ENCODE data around the gene RBM6.
"Not testable (repeated sequence)": the region's sequence is repeated elsewhere in the genome, so short reads cannot be mapped to it uniquely, and the experiment has no call there.

Gene RBM6, protein sequence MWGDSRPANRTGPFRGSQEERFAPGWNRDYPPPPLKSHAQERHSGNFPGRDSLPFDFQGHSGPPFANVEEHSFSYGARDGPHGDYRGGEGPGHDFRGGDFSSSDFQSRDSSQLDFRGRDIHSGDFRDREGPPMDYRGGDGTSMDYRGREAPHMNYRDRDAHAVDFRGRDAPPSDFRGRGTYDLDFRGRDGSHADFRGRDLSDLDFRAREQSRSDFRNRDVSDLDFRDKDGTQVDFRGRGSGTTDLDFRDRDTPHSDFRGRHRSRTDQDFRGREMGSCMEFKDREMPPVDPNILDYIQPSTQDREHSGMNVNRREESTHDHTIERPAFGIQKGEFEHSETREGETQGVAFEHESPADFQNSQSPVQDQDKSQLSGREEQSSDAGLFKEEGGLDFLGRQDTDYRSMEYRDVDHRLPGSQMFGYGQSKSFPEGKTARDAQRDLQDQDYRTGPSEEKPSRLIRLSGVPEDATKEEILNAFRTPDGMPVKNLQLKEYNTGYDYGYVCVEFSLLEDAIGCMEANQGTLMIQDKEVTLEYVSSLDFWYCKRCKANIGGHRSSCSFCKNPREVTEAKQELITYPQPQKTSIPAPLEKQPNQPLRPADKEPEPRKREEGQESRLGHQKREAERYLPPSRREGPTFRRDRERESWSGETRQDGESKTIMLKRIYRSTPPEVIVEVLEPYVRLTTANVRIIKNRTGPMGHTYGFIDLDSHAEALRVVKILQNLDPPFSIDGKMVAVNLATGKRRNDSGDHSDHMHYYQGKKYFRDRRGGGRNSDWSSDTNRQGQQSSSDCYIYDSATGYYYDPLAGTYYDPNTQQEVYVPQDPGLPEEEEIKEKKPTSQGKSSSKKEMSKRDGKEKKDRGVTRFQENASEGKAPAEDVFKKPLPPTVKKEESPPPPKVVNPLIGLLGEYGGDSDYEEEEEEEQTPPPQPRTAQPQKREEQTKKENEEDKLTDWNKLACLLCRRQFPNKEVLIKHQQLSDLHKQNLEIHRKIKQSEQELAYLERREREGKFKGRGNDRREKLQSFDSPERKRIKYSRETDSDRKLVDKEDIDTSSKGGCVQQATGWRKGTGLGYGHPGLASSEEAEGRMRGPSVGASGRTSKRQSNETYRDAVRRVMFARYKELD

DNA sequence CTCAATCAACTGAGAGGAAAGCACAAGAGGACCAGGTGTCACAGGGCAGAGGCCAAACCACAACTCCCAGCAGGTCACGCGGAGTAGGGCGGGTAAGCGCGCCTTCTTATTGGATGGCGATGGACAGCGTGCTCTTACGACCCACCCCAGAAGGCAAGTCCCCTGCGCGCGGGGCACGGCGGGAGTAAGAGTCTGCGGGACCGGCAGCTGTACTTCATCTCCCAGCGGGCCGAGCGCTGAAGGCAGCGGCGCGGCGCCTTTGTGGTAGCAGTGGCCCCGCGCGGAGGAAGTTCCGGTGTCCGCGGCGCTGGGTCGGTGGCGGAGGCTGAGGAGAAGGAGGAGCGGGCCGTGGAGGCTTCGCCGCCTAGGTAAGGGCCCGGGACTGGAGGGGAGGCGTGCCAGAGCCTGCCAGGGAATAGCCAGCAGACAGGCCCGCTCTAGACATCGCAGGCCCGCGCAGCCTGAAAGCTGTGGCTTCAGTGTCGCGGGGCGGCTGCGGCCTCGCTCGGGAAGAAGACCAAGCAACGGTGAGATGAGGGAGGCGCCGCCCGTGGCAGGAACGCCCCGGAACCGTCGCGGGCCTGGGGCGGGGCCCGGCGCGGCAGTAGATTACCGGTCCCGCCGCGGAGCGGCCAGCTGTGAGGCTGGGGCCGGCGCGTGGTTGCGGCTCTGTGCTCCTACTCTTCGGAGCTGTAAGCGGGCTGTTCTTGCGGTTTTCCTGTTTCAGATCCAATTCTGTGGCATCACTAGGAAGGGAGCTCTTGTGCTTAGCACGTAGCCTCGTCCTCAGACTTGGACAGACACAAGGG lies at the start of gene RBM6:
Gene RBM6 (plus strand): TSS at position 293 of the 809 bp plus-strand sequence. CDS start 22,492 bp downstream, outside the sequence.
- peak; percentile 98 for DNase-seq

GRCh38 chr3:49895791-49896190 lies 44.2 kb upstream of the RBM6 start:
- DNase-seq = no peak

- DNase-seq = no peak
These were observed 43.6 kb upstream of the RBM6 start for GRCh38 chr3:49896345-49896744.

DNA sequence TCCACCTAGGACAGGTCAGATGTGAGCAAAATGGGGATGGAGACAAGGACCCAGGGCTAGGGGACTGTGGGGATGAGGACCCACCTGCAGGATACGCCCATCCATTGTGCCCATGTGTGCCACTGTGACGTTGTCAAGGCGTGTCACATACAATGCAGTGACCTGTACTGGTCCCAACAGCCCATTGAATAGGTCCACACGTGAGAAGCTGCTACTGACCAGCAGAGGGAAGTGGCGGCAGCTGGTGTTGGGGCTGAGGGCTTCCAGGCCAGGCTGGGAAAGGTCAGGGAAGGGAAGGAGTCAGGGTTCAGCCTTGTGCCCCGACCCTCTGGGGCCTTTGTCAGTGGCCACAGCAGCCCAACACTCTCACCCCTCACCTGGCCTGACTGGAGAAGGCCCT lies 41.0 kb upstream of the RBM6 start:
- no peak for DNase-seq

DNA sequence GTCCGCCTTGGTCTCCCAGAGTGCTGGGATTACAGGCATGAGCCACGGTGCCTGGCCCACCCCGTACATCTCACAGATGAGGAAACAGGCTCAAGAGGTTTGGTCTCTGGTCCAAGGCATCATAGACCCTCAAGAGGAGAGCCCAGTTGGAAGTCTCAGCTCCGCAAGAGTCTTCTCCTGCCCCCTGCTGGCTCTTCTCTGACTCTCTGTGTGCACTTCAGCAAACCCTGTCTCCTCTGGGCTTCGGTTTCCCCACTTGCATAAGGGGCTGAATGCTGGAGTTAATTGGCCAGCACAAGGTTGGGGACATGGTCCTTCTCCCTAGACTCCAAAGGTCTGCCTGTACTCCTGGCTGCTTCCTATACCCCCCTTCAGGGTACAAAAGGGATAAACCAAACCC lies 40.1 kb upstream of the RBM6 start:
- no peak for DNase-seq

- no peak for DNase-seq
These were observed 39.3 kb upstream of the RBM6 start for GRCh38 chr3:49900491-49901153.

DNA sequence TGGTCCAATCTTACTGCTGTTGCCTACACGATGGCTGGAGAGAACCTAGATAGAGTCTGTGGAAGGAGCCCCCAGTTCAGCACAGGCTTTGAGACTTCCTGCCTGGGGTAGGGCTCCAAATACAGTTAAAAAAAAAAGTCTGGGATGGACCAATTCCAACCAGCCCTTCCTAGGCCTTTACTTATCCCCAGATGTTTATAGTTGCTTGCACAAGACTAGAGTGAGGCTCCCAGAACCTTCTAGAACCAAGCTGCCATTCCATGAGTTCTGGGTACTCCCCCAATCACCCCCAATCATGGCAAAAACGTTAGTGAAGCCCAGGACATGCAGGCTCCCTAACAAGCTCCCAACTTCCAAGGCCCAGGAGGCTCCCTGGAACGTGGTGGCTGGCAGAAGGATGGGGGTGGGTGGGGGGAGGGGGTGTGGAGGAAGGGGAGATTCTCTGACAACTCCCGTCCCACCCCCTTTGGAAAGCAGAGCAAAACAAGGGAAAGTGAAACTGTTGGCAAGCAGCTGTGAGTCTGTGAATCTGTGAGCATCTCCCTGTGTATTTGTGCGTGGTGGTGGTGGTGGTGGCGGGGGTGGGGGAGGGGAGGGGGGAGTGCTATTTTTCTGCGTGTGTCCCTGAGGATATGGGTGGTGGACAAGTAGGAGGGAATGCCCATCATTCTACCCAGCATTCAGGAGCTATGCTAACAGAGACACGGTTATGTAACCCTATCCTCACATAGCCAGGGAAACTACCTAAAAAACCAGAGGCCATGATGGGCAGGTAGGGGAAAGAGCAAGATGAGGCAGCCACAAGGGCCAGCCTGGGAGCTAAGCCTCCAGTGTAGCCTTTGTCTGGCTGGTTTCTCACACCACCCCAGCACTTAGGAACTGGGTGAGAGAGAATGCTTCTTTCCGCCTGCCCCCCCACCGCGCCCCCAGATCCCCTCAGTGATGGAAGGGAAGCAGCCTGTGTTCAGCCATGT lies 38.3 kb upstream of the RBM6 start:
- no peak for DNase-seq

- DNase-seq = no peak
These were observed 37.2 kb upstream of the RBM6 start for GRCh38 chr3:49902511-49903345.

DNA sequence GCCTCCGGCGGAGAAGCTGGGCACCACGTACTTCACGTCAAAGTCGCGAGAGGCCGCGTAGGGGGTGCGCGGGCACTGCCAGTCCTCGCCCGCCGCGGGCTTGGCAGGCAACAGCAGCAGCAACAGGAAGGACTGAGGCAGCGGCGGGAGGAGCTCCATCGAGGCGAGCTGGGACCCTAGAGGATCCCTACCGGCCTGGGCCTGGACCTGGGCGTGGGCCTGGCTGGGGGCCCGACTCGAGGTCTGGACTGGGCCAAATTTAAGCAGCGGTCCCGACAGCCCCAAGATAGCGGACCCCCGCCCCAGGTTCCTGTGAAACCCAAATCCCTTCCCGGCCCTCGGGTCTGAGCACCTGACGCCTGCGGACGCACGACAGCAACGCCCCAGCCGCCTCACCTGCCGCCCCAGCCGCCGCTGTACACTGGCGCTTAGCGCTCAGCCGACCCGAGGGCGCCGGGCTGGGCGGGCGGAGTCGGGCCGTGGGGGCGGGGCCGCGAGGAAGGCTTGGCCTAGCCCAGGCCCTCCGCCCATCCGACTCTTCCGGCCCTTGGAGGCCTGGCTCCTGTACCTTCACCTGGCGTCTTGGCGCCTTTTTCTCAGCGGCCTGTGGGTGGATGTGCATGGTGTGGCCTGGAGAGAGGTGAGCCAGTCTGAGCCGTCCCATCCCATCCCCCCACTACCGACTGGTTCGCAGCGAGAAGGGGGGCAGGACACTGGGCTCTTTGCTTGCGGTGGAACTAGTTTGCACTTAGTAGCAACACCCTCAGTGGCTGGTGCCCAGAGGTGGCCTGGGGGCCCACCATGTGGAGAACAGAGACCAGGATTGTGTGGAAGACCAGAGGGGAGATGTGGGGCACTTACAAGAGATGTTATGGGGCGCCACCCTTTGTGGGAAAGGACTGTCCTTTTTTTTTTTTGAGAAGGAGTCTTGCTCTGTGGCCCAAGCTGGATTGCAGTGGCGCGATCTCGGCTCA lies 36.2 kb upstream of the RBM6 start, which contains the start of gene MST1R:
Gene MST1R (minus strand): TSS at position 423 of the 974 bp plus-strand sequence. CDS start 264 bp downstream, at position 159.
- DNase-seq = peak; percentile 72

GRCh38 chr3:49904448-49904847 lies 35.5 kb upstream of the RBM6 start:
- not testable (repeated sequence) for DNase-seq

- no peak for DNase-seq
These were observed 33.7 kb upstream of the RBM6 start for GRCh38 chr3:49906073-49906743.

DNA sequence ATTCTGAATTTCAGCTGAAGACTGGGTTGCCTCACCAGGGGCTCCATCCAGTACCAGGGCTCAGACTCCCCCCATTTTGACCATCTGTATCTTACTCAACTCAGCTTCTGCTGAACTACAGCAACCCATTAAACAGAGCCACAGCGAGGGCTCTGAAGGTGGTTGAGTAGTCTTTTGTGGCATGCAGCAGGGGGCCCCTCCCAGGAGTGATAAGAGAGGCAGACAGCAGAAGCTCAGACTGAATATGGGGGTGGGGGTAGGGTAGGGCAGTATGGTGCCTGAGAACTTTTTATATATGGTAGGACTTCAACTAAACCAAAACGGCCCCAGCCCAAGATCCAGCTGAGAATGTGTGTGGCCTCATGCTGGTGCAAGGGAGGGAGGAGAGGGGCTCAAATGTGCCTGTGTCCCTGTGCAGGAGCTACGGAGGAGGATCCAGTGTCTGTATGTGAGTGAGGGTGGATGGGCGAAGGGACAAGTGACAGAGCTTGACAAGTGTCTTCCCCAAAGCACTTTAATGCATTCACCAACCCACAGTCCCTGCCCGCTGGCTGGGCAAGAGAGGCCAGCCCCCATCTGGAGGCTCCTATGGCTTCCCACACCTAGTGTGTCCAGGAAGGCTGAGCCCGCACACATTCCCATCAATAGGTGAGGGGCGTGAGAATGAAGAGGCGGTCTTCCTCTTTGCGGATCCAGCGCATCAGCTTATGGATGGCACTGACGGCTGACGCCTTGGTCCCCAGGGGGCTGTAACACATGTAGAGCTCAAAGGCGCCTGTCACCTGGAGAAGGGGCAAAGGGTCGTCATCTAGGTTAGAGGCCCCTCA lies 31.4 kb upstream of the RBM6 start:
- DNase-seq = no peak

GRCh38 chr3:49910409-49911123 lies 29.4 kb upstream of the RBM6 start:
- DNase-seq = no peak

DNA sequence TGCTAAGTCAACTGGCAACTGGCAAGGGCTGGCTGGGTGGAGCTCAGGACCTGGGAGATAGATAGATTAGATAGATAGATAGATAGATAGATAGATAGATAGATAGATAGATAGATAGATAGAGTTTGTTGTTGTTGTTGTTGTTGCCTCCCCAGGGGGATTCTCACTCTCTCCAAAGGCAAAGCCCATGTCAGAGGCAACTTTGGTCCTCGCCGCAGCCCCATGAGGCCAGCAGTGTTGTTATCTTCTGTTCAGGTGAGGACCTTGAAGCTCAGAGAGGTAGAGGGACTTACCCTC lies 28.9 kb upstream of the RBM6 start:
- DNase-seq = no peak

GRCh38 chr3:49911611-49912010 lies 28.3 kb upstream of the RBM6 start:
- no peak for DNase-seq

DNA sequence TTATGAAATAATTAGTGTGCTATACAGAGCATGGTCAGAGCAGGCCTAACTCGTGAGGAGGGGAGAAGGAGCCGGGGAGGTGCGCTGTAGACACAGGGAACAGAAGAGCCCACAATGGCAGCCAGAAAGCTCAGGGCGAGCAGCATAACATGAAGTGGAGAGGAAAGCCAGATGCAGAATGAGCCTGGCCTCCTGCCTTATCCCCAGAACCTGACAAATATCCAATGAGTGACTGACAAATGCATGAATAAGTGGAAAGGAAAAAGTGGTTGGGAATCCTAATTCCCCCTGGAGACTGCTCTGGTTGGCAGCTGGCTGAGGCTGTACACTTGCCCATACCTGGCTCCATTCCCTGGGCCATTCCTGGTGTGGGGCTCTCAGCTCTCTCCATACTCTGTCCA lies 27.1 kb upstream of the RBM6 start:
- DNase-seq = no peak

All from NCI-H526 treated with DMSO at 0.1 percent for 48 hours (cell line).